CD8-positive, alpha-beta memory T cell (primary cell): ENCODE data around the gene ACP7. TPM values are rescaled to one million over a fixed set of nuclear protein-coding genes. Genes with fewer than 3 reads are reported as not detected.

ENCODE experiments used
- CTCF ChIA-PET: fragments of 350-600 bp; sonication (Branson Sonifier 250); formaldehyde crosslinking; loops from one replicate; lab custom pipeline; 2021; ENCODE audit warnings: antibody characterized with exemption; lab: Charles Lee
- POLR2A ChIA-PET: fragments of 350-600 bp; sonication (Branson Sonifier 250); formaldehyde crosslinking; loops from one replicate; lab custom pipeline; 2021; ENCODE audit warnings: antibody characterized with exemption; lab: Charles Lee
- DNase-seq, 5 donors: peaks; one replicate each; pipeline versions ENCODE4 v3.0.0 to v3.0.0-alpha.2; 2020 to 2022; ENCODE audit warnings: mixed read lengths in 1 of 5
- H3K27ac ChIP-seq: one replicate; pipeline ENCODE4 v1.7.0; 2013; ENCODE audit warnings: low read depth, mild to moderate bottlenecking, low read length, moderate library complexity
- H3K27me3 ChIP-seq: 2 replicates; pipeline ENCODE4 v1.7.0; 2013; ENCODE audit warnings: low read length, mild to moderate bottlenecking; ENCODE audit not compliant: insufficient read depth, poor library complexity, severe bottlenecking
- H3K36me3 ChIP-seq: 2 replicates; pipeline ENCODE4 v1.7.0; 2013; ENCODE audit warnings: mild to moderate bottlenecking, low read length, moderate library complexity; ENCODE audit not compliant: insufficient read depth
- H3K4me1 ChIP-seq: 2 replicates; pipeline ENCODE4 v1.7.0; 2013; ENCODE audit warnings: mild to moderate bottlenecking, low read length, moderate library complexity; ENCODE audit not compliant: insufficient read depth
- H3K4me3 ChIP-seq: 2 replicates; pipeline ENCODE4 v1.7.0; 2013; ENCODE audit warnings: mild to moderate bottlenecking, low read length
- H3K9me3 ChIP-seq: 2 replicates; pipeline ENCODE4 v1.7.0; 2013; ENCODE audit warnings: mild to moderate bottlenecking, low read length
- H3K27ac Mint-ChIP-seq, 8 donors: one replicate each; pipeline ENCODE4 v1.8.0; 2020 to 2021; ENCODE audit warnings: mixed read lengths in 8 of 8, mild to moderate bottlenecking in 6 of 8, inconsistent platforms in 3 of 8, moderate library complexity in 3 of 8
- H3K27me3 Mint-ChIP-seq, 2 donors: one replicate each; pipeline ENCODE4 v1.8.0; 2020 to 2021; ENCODE audit warnings: mixed read lengths in 2 of 2, mild to moderate bottlenecking in 1 of 2, moderate library complexity in 1 of 2
- H3K36me3 Mint-ChIP-seq, 3 donors: one replicate each; pipeline ENCODE4 v1.8.0; 2020 to 2021; ENCODE audit warnings: mixed read lengths in 3 of 3, inconsistent platforms in 1 of 3, mild to moderate bottlenecking in 1 of 3
- H3K4me1 Mint-ChIP-seq, 3 donors: one replicate each; pipeline ENCODE4 v1.8.0; 2020 to 2021; ENCODE audit warnings: mixed read lengths in 3 of 3, inconsistent platforms in 1 of 3, mild to moderate bottlenecking in 1 of 3
- H3K4me3 Mint-ChIP-seq, 7 donors: one replicate each; pipeline ENCODE4 v1.8.0; 2020 to 2021; ENCODE audit warnings: mixed read lengths in 7 of 7, mild to moderate bottlenecking in 6 of 7, moderate library complexity in 4 of 7, inconsistent platforms in 2 of 7
- H3K9me3 Mint-ChIP-seq, 5 donors: one replicate each; pipeline ENCODE4 v1.8.0; 2020 to 2022; ENCODE audit warnings: mixed read lengths in 5 of 5, mild to moderate bottlenecking in 3 of 5, moderate library complexity in 2 of 5, inconsistent platforms in 1 of 5
- polyA plus RNA-seq: library from polyadenylated mRNA; unstranded; fragments of 300-500 nt; fragmentation: Illumina TruSeq; gene quantifications from one replicate; pipeline ENCODE4 v1.2.3, GENCODE V29; 2021
- total RNA-seq, 2 experiments: library from RNA; stranded (reverse); gene quantifications; one replicate each; pipeline ENCODE4 v1.2.3, GENCODE V29; 2021

Gene ACP7
- total and polyA plus RNA-seq, 3 experiments from 2014 or later = 0.22 TPM; not detected in 2

GRCh38 chr19:39144290-39145071 lies 60.3 kb downstream of the ACP7 start:
- H3K4me1 Mint-ChIP-seq = peaks cover 21 to 44% (median 24%) of the 10 kb centered on the region in 3 donors
- Histone ChIP-seq H3K36me3 (no peaks in the 10 kb centered on the region), H3K27ac (no peak overlapping the region), H3K4me1 (no peaks in the 10 kb centered on the region), H3K27me3 (no peaks in the 10 kb centered on the region), H3K4me3 (no peak overlapping the region), H3K9me3 (no peaks in the 10 kb centered on the region)
- ChIA-PET CTCF (no interaction called here), POLR2A (no interaction called here)
- no peak overlapping the region for H3K4me3 Mint-ChIP-seq
- peak overlapping the region in 2 of 8 donors; percentile 34 to 55 for H3K27ac Mint-ChIP-seq
- peaks cover 0 to 8% (median 2%) of the 10 kb centered on the region in 3 donors for H3K36me3 Mint-ChIP-seq
- H3K9me3 Mint-ChIP-seq = no peaks in the 10 kb centered on the region
- no peak for DNase-seq
- H3K27me3 Mint-ChIP-seq = no peaks in the 10 kb centered on the region

GRCh38 chr19:39145180-39145953 lies 61.2 kb downstream of the ACP7 start:
- no peak overlapping the region for H3K4me3 Mint-ChIP-seq
- Histone ChIP-seq H3K4me1 (no peaks in the 10 kb centered on the region), H3K27me3 (no peaks in the 10 kb centered on the region), H3K27ac (no peak overlapping the region), H3K9me3 (no peaks in the 10 kb centered on the region), H3K4me3 (no peak overlapping the region), H3K36me3 (no peaks in the 10 kb centered on the region)
- peak overlapping the region in 2 of 8 donors; percentile 21 to 55 for H3K27ac Mint-ChIP-seq
- ChIA-PET POLR2A (no interaction called here), CTCF (no interaction called here)
- H3K4me1 Mint-ChIP-seq = peaks cover 21 to 40% (median 22%) of the 10 kb centered on the region in 3 donors
- DNase-seq = no peak
- H3K9me3 Mint-ChIP-seq = no peaks in the 10 kb centered on the region
- H3K27me3 Mint-ChIP-seq = no peaks in the 10 kb centered on the region
- peaks cover 0 to 6% (median 2%) of the 10 kb centered on the region in 3 donors for H3K36me3 Mint-ChIP-seq

- CTCF ChIA-PET = no interaction called here
- H3K27ac ChIP-seq = no peak overlapping the region
- peak overlapping the region in 3 of 8 donors; percentile 13 to 47 (median 42) for H3K27ac Mint-ChIP-seq
- H3K4me1 Mint-ChIP-seq = peaks cover 21 to 45% (median 26%) of the 10 kb centered on the region in 3 donors
- no peak overlapping the region for H3K4me3 ChIP-seq
- H3K4me3 Mint-ChIP-seq = no peak overlapping the region
- no peaks in the 10 kb centered on the region for H3K9me3 Mint-ChIP-seq
- H3K9me3 ChIP-seq = no peaks in the 10 kb centered on the region
- no peaks in the 10 kb centered on the region for H3K36me3 ChIP-seq
- POLR2A ChIA-PET = no interaction called here
- H3K27me3 Mint-ChIP-seq = no peaks in the 10 kb centered on the region
- peaks cover 0 to 5% (median 4%) of the 10 kb centered on the region in 3 donors for H3K36me3 Mint-ChIP-seq
- H3K27me3 ChIP-seq = no peaks in the 10 kb centered on the region
- no peaks in the 10 kb centered on the region for H3K4me1 ChIP-seq
- DNase-seq = no peak
These were observed 61.9 kb downstream of the ACP7 start for GRCh38 chr19:39146091-39146490.

- H3K27ac Mint-ChIP-seq = peak overlapping the region in 1 of 8 donors; percentile 4
These were observed 62.7 kb downstream of the ACP7 start for GRCh38 chr19:39146686-39147450.

GRCh38 chr19:39147480-39147879 lies 63.3 kb downstream of the ACP7 start:
- no peaks in the 10 kb centered on the region for H3K9me3 ChIP-seq
- ChIA-PET POLR2A (no interaction called here), CTCF (no interaction called here)
- Mint-ChIP-seq H3K9me3 (no peaks in the 10 kb centered on the region), H3K36me3 (peaks cover 0 to 5% (median 4%) of the 10 kb centered on the region in 3 donors), H3K27ac (no peak overlapping the region), H3K27me3 (no peaks in the 10 kb centered on the region), H3K4me3 (no peak overlapping the region), H3K4me1 (peaks cover 22 to 45% (median 27%) of the 10 kb centered on the region in 3 donors)
- no peak overlapping the region for H3K27ac ChIP-seq
- no peaks in the 10 kb centered on the region for H3K4me1 ChIP-seq
- no peak for DNase-seq
- H3K27me3 ChIP-seq = no peaks in the 10 kb centered on the region
- no peaks in the 10 kb centered on the region for H3K36me3 ChIP-seq
- H3K4me3 ChIP-seq = no peak overlapping the region

More at GRCh38 chr19:39146686-39147450, 62.7 kb downstream of the ACP7 start:
- Mint-ChIP-seq H3K4me1 (peaks cover 22 to 46% (median 27%) of the 10 kb centered on the region in 3 donors), H3K9me3 (no peaks in the 10 kb centered on the region), H3K4me3 (no peak overlapping the region), H3K36me3 (peaks cover 0 to 5% (median 4%) of the 10 kb centered on the region in 3 donors), H3K27me3 (no peaks in the 10 kb centered on the region)
- ChIA-PET POLR2A (no interaction called here), CTCF (no interaction called here)
- Histone ChIP-seq H3K36me3 (no peaks in the 10 kb centered on the region), H3K4me1 (no peaks in the 10 kb centered on the region), H3K4me3 (no peak overlapping the region), H3K9me3 (no peaks in the 10 kb centered on the region), H3K27ac (no peak overlapping the region), H3K27me3 (no peaks in the 10 kb centered on the region)
- no peak for DNase-seq

- H3K4me1 ChIP-seq = no peaks in the 10 kb centered on the region
- Mint-ChIP-seq H3K36me3 (peaks cover 0 to 8% (median 5%) of the 10 kb centered on the region in 3 donors), H3K4me1 (peaks cover 21 to 40% (median 27%) of the 10 kb centered on the region in 3 donors), H3K27me3 (no peaks in the 10 kb centered on the region), H3K4me3 (no peak overlapping the region), H3K9me3 (no peaks in the 10 kb centered on the region), H3K27ac (no peak overlapping the region)
- no peaks in the 10 kb centered on the region for H3K27me3 ChIP-seq
- no peaks in the 10 kb centered on the region for H3K36me3 ChIP-seq
- POLR2A ChIA-PET = no interaction called here
- CTCF ChIA-PET = interaction anchor here (1.5 kb wide), 1 partner anchor 9 kb away, joined by 3 read pairs; no protein-coding TSS in a partner anchor
- no peak for DNase-seq
- H3K4me3 ChIP-seq = no peak overlapping the region
- H3K9me3 ChIP-seq = no peaks in the 10 kb centered on the region
- H3K27ac ChIP-seq = no peak overlapping the region
These were observed 64.9 kb downstream of the ACP7 start for GRCh38 chr19:39148939-39149529.

GRCh38 chr19:39150235-39150634 lies 66.1 kb downstream of the ACP7 start:
- ChIA-PET POLR2A (no interaction called here), CTCF (interaction anchor here (1.5 kb wide), 1 partner anchor 10 kb away, joined by 3 read pairs; no protein-coding TSS in a partner anchor)
- no peak overlapping the region for H3K4me3 ChIP-seq
- Mint-ChIP-seq H3K27me3 (no peaks in the 10 kb centered on the region), H3K4me1 (peaks cover 17 to 34% (median 22%) of the 10 kb centered on the region in 3 donors), H3K27ac (peak overlapping the region in 1 of 8 donors; percentile 45), H3K4me3 (no peak overlapping the region), H3K36me3 (peaks cover 0 to 10% (median 5%) of the 10 kb centered on the region in 3 donors), H3K9me3 (no peaks in the 10 kb centered on the region)
- no peaks in the 10 kb centered on the region for H3K4me1 ChIP-seq
- H3K27ac ChIP-seq = no peak overlapping the region
- no peak for DNase-seq
- no peaks in the 10 kb centered on the region for H3K27me3 ChIP-seq
- H3K36me3 ChIP-seq = no peaks in the 10 kb centered on the region
- no peaks in the 10 kb centered on the region for H3K9me3 ChIP-seq
